Measurements from ENCODE around the gene GABRG3.

GABRG3 gene

DNA sequence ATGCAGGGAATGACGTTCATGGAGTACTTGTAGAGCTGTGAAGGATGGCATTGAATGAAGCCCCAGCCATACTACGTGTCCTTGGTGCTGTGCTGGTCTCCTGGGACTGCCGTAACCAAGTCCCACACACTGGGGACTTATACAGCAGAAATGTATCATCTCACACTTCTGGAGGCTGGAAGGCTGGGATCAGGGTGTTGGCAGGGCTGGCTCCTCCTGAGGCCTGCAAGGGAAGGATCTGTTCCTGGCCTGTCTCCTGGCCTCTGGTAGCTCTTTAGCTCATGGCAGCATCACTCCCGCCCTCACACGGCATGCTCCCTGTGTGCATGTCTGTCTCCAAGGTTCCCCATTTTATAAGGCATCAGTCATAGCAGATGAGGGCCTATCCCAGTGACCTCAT, 29.5 kb upstream of the GABRG3 start:
- Histone ChIP-seq H3K27ac (replicated peaks) (no peak overlapping the region), H3K4me3 (replicated peaks; ENCODE audit: insufficient read depth, low read length) (no peak overlapping the region), H3K27me3 (ENCODE audit: insufficient read depth, poor library complexity, severe bottlenecking) (no peaks in the 10 kb centered on the region)
- DNase-seq (ENCODE audit: low read depth in 1 of 2, low spot score in 1 of 2) = no peak
- TF ChIP-seq, protein P1, sequence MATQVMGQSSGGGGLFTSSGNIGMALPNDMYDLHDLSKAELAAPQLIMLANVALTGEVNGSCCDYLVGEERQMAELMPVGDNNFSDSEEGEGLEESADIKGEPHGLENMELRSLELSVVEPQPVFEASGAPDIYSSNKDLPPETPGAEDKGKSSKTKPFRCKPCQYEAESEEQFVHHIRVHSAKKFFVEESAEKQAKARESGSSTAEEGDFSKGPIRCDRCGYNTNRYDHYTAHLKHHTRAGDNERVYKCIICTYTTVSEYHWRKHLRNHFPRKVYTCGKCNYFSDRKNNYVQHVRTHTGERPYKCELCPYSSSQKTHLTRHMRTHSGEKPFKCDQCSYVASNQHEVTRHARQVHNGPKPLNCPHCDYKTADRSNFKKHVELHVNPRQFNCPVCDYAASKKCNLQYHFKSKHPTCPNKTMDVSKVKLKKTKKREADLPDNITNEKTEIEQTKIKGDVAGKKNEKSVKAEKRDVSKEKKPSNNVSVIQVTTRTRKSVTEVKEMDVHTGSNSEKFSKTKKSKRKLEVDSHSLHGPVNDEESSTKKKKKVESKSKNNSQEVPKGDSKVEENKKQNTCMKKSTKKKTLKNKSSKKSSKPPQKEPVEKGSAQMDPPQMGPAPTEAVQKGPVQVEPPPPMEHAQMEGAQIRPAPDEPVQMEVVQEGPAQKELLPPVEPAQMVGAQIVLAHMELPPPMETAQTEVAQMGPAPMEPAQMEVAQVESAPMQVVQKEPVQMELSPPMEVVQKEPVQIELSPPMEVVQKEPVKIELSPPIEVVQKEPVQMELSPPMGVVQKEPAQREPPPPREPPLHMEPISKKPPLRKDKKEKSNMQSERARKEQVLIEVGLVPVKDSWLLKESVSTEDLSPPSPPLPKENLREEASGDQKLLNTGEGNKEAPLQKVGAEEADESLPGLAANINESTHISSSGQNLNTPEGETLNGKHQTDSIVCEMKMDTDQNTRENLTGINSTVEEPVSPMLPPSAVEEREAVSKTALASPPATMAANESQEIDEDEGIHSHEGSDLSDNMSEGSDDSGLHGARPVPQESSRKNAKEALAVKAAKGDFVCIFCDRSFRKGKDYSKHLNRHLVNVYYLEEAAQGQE (IDR thresholded peaks at IDR 0.05; ENCODE audit: insufficient replicate concordance, low read depth) = no peak
- TF ChIP-seq, protein P2, sequence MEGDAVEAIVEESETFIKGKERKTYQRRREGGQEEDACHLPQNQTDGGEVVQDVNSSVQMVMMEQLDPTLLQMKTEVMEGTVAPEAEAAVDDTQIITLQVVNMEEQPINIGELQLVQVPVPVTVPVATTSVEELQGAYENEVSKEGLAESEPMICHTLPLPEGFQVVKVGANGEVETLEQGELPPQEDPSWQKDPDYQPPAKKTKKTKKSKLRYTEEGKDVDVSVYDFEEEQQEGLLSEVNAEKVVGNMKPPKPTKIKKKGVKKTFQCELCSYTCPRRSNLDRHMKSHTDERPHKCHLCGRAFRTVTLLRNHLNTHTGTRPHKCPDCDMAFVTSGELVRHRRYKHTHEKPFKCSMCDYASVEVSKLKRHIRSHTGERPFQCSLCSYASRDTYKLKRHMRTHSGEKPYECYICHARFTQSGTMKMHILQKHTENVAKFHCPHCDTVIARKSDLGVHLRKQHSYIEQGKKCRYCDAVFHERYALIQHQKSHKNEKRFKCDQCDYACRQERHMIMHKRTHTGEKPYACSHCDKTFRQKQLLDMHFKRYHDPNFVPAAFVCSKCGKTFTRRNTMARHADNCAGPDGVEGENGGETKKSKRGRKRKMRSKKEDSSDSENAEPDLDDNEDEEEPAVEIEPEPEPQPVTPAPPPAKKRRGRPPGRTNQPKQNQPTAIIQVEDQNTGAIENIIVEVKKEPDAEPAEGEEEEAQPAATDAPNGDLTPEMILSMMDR (IDR thresholded peaks at IDR 0.05; ENCODE audit: insufficient read depth, low read length) = no peak
- TF ChIP-seq SPI1 (IDR thresholded peaks at IDR 0.05; ENCODE audit: borderline replicate concordance, low read depth) = no peak
- no peak for TF ChIP-seq GABPA (IDR thresholded peaks at IDR 0.05; ENCODE audit: low read depth)
- no peak for TF ChIP-seq POLR2AphosphoS5 (IDR thresholded peaks at IDR 0.05; ENCODE audit: low read depth)

DNA sequence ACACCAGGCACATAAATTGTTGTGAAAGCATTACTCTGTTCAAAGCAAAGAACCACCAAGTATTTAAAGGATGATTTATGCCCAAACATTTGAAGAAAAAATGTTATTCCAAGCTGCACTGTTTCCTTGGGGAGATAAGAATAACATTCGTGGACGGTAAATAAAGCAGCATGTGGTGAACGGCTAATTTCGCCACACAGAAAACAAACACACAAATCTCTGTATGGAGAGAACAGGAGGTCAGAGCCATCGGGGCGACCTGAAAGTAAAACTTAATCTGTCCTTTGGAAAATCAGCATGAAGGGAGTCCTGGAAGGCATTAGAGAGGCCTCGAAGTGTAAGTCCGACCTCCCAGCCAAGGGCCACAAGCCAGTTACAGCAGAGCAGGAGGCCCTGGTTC, 27.1 kb upstream of the GABRG3 start:
- no peak for DNase-seq (ENCODE audit: low read depth in 1 of 2, low spot score in 1 of 2)
- Histone ChIP-seq H3K4me3 (replicated peaks; ENCODE audit: insufficient read depth, low read length) (no peak overlapping the region), H3K27me3 (ENCODE audit: insufficient read depth, poor library complexity, severe bottlenecking) (no peaks in the 10 kb centered on the region), H3K27ac (replicated peaks) (no peak overlapping the region)
- TF ChIP-seq GABPA (IDR thresholded peaks at IDR 0.05; ENCODE audit: low read depth) (no peak), SPI1 (IDR thresholded peaks at IDR 0.05; ENCODE audit: borderline replicate concordance, low read depth) (no peak), POLR2AphosphoS5 (IDR thresholded peaks at IDR 0.05; ENCODE audit: low read depth) (no peak)
- TF ChIP-seq, protein P1 (IDR thresholded peaks at IDR 0.05; ENCODE audit: insufficient replicate concordance, low read depth) = no peak
- TF ChIP-seq, protein P2 (IDR thresholded peaks at IDR 0.05; ENCODE audit: insufficient read depth, low read length) = no peak

DNA sequence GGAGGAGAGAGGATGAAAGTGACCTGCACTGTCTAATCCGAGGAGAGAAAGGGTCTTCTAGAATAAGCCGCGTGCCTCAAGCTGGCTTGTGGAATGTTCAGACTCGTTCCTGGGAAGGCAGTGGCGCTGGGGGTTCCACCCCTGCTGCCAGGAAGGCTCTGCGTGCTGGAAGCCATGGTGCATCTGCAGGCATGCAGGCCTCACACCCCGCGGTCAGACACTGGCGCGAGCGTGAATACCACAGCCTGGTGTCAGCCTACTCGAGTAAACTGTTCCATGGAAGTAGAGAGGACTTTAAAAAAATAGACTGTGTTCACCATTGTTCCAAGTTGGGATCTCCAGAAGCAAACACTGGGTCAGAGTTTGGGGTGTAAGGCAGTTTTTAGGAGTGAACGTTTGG, 25.9 kb upstream of the GABRG3 start:
- TF ChIP-seq GABPA (IDR thresholded peaks at IDR 0.05; ENCODE audit: low read depth) = no peak
- no peak for TF ChIP-seq SPI1 (IDR thresholded peaks at IDR 0.05; ENCODE audit: borderline replicate concordance, low read depth)
- TF ChIP-seq, protein P1 (IDR thresholded peaks at IDR 0.05; ENCODE audit: insufficient replicate concordance, low read depth) = no peak
- TF ChIP-seq, protein P2 (IDR thresholded peaks at IDR 0.05; ENCODE audit: insufficient read depth, low read length) = no peak
- TF ChIP-seq POLR2AphosphoS5 (IDR thresholded peaks at IDR 0.05; ENCODE audit: low read depth) = no peak
- Histone ChIP-seq H3K4me3 (replicated peaks; ENCODE audit: insufficient read depth, low read length) (no peak overlapping the region), H3K27me3 (ENCODE audit: insufficient read depth, poor library complexity, severe bottlenecking) (no peaks in the 10 kb centered on the region), H3K27ac (replicated peaks) (no peak overlapping the region)
- DNase-seq (ENCODE audit: low read depth in 1 of 2, low spot score in 1 of 2) = no peak

All from HL-60 (cell line).